K562 (cell line): ENCODE data around the gene ST7. TPM values are rescaled to one million over a fixed set of nuclear protein-coding genes. Genes with fewer than 3 reads are reported as not detected.

Experiments
- ATAC-seq: fragments of 200-7000 bp; cut with Tn5 transposase; 3 replicates; pipeline ENCODE4 v1.9.1; 2020; ENCODE audit warnings: moderate library complexity
- BruUV-seq: library from RNA; stranded (reverse); fragments of 400-500 nt; replicated peaks from 2 replicates; lab custom pipeline; 2021; lab: Mats Ljungman, UMichigan
- CTCF ChIA-PET: fragments of 300-600 bp; formaldehyde crosslinking; extraction: SDS; loops from one replicate; lab custom pipeline; 2021; ENCODE audit warnings: low intra/inter-chr PET ratio; lab: Yijun Ruan, JAX
- POLR2A ChIA-PET: fragments of 300-600, 350-650 bp; sonication (Branson Sonifier 250); formaldehyde crosslinking; extraction: SDS; loops from one replicate; lab custom pipeline; 2021; ENCODE audit warnings: antibody characterized with exemption, inconsistent platforms; lab: Yijun Ruan, JAX
- DNase-seq, 4 experiments: peaks; one replicate each; pipeline versions ENCODE4 v3.0.0 to v3.0.0-alpha.2; 2011 to 2018; ENCODE audit warnings: low spot score in 3 of 4, mixed read lengths in 3 of 4; ENCODE audit errors: extremely low read depth in 1 of 4
- FAIRE-seq: peaks from 2 replicates; lab custom pipeline; 2011; peaks lifted over from hg19 to GRCh38; lab: Jason Lieb, UNC
- H2AFZ ChIP-seq: 2 replicates; pipeline ENCODE4 v1.6.0; 2011; ENCODE audit warnings: low read depth, low read length, control low read depth, inconsistent platforms
- H3K27ac ChIP-seq: fragments of 200-600 bp; 3 replicates; pipeline ENCODE4 v1.8.0; 2011; ENCODE audit warnings: low read depth, mild to moderate bottlenecking, control low read depth, inconsistent platforms, low read length, moderate library complexity, mixed read lengths; ENCODE audit errors: extremely low read depth
- H3K27me3 ChIP-seq, 2 experiments: fragments of 300-600 bp in 1 of 2; 2 replicates in 1 of 2; 3 replicates in 1 of 2; pipeline versions ENCODE4 v1.6.0 to v1.8.0; 2011; ENCODE audit warnings: inconsistent platforms in 2 of 2, low read length in 2 of 2, mild to moderate bottlenecking in 1 of 2, mixed read lengths in 1 of 2, moderate library complexity in 1 of 2; ENCODE audit not compliant: control insufficient read depth in 2 of 2, insufficient read depth in 2 of 2
- H3K36me3 ChIP-seq: fragments of 300-600 bp; 3 replicates; pipeline ENCODE4 v1.8.0; 2011; ENCODE audit warnings: mild to moderate bottlenecking, low read length, inconsistent platforms; ENCODE audit not compliant: control insufficient read depth, insufficient read depth
- H3K4me1 ChIP-seq, 2 experiments: fragments of 200-600 bp in 1 of 2; replicated peaks in 1 of 2; 2 replicates in 1 of 2; 3 replicates in 1 of 2; pipeline versions ENCODE4 v1.5.1 to v1.8.0; 2011; ENCODE audit warnings: inconsistent platforms in 2 of 2, low read length in 2 of 2, mild to moderate bottlenecking in 1 of 2, mixed read lengths in 1 of 2, moderate library complexity in 1 of 2; ENCODE audit not compliant: control insufficient read depth in 2 of 2, insufficient read depth in 2 of 2
- H3K4me2 ChIP-seq: 2 replicates; pipeline ENCODE4 v1.6.1; 2011; ENCODE audit warnings: low read length, control low read depth, inconsistent platforms, mixed read lengths; ENCODE audit not compliant: insufficient read depth
- H3K4me3 ChIP-seq: fragments of 200-600 bp; sonication (generic), shearing (Covaris generic); 2 replicates; pipeline ENCODE4 v1.5.1; 2016; ENCODE audit warnings: control low read depth, inconsistent platforms
- H3K79me2 ChIP-seq: fragments of 200-600 bp; 3 replicates; pipeline ENCODE4 v1.8.0; 2011; ENCODE audit warnings: low read length, inconsistent platforms; ENCODE audit not compliant: control insufficient read depth, insufficient read depth
- H3K9ac ChIP-seq, 2 experiments: 2 replicates each; pipeline versions ENCODE4 v1.6.0 to v1.6.1; 2011; ENCODE audit warnings: low read depth in 2 of 2, low read length in 2 of 2, control low read depth in 1 of 2, inconsistent platforms in 1 of 2, mild to moderate bottlenecking in 1 of 2, mixed read lengths in 1 of 2; ENCODE audit not compliant: insufficient read depth in 1 of 2
- H3K9me1 ChIP-seq: one replicate; pipeline ENCODE4 v1.6.0; 2011; ENCODE audit warnings: inconsistent platforms, mild to moderate bottlenecking, low read length, moderate library complexity; ENCODE audit not compliant: control insufficient read depth, insufficient read depth
- H3K9me3 ChIP-seq: replicated peaks from 2 replicates; pipeline ENCODE4 v1.5.1; 2011; ENCODE audit warnings: low read depth, low read length, inconsistent platforms; ENCODE audit not compliant: control insufficient read depth, insufficient read depth
- H4K20me1 ChIP-seq: replicated peaks from 2 replicates; pipeline ENCODE4 v1.6.1; 2011; ENCODE audit warnings: low read length, inconsistent platforms, mixed read lengths; ENCODE audit not compliant: control insufficient read depth, insufficient read depth
- ILK ChIP-seq: fragments of 450-650 bp; IDR thresholded peaks from 2 replicates; pipeline ENCODE4 v1.6.1; 2016; ENCODE audit warnings: missing genetic modification characterization, low read depth, mild to moderate bottlenecking, missing compliant biosample characterization, moderate library complexity, borderline replicate concordance
- U2AF1 ChIP-seq: fragments of 200-400 bp; formaldehyde crosslinking; optimal IDR thresholded peaks from 2 replicates; pipeline ENCODE3; 2017; ENCODE audit warnings: mild to moderate bottlenecking, low read depth, low read length, moderate library complexity
- WGBS: fragments of 100-300 bp; shearing (Covaris generic); methylation state at CpG from one replicate; pipeline ENCODE4 v1.1.6; 2016; ENCODE audit warnings: low coverage, mixed read lengths; ENCODE audit not compliant: insufficient coverage; ENCODE audit errors: missing lambda C conversion rate; 5-methylcytosine and 5-hydroxymethylcytosine counted together
- in situ Hi-C: fragments of 300-500 bp; cut with MboI; formaldehyde crosslinking; loops from 4 replicates; pipeline ENCODE4 v1.15.0; 2018; ENCODE audit warnings: inconsistent platforms, mixed read lengths
- intact Hi-C: fragments of 100-400 bp; cut with micrococcal nuclease; formaldehyde crosslinking; loops from 2 replicates; pipeline ENCODE4 v1.14.2; 2022
- polyA plus RNA-seq, 8 experiments: library from polyadenylated mRNA; depleted of rRNA in 4 of 8; stranded (reverse) in 5 of 8; unstranded in 3 of 8; fragments of >200 nt; fragmentation: Nextera tagmentation in 2 of 8; fragmentation: Illumina TruSeq in 1 of 8; extraction: Ambion mirVana in 2 of 8; extraction: Trizol in 1 of 8; gene quantifications; 2 replicates each; pipeline versions ENCODE4 v1.2.1 to v1.2.3, GENCODE V29; 2011 to 2014; ENCODE audit warnings: inconsistent platforms in 1 of 8, missing spikeins in 1 of 8
- total RNA-seq, 7 experiments: library from RNA; depleted of rRNA in 6 of 7; stranded (reverse); fragments of >200 nt in 6 of 7; fragmentation: Illumina TruSeq in 2 of 7; extraction: Trizol in 2 of 7; gene quantifications; 2 replicates each; pipeline versions ENCODE4 v1.2.1 to v1.2.3, GENCODE V29; 2011 to 2021; ENCODE audit warnings: low replicate concordance in 1 of 7
- TF ChIP-seq, protein P1 (sequence below): fragments of 450-650 bp; IDR thresholded peaks from one replicate; pipeline ENCODE4 v1.6.1; 2018; ENCODE audit warnings: mild to moderate bottlenecking, moderate library complexity; ENCODE audit not compliant: partially characterized antibody

ST7 gene
- total and polyA plus RNA-seq, 9 of the 15 experiments (the other 6 are each of a cell fraction or from before 2014, with no cell fraction given): 23.9 to 56.3 (median 36.9) TPM

DNA sequence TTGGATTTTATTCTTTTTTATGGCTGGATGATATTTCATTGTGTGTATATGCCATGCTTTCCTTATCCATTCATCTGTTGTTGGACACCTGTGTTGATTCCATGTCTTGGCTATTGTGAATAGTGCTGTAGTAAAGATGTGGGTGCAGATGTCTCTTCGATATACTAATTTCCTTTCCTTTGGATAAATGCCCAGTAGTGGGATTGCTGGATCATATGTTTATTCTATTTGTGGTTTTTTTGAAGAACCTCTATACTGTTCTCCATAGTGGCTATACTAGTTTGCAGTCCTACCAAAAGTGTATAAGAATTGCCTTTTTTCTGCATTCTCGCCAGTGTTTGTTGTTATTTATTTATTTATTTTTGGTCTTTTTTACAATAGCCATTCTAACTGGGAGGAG, 209.8 kb downstream of the ST7 start:
- BruUV-seq: no TSS peak
- H3K9me3 ChIP-seq: no peaks in the 10 kb centered on the region
- intact Hi-C loops: no loop called here

DNA sequence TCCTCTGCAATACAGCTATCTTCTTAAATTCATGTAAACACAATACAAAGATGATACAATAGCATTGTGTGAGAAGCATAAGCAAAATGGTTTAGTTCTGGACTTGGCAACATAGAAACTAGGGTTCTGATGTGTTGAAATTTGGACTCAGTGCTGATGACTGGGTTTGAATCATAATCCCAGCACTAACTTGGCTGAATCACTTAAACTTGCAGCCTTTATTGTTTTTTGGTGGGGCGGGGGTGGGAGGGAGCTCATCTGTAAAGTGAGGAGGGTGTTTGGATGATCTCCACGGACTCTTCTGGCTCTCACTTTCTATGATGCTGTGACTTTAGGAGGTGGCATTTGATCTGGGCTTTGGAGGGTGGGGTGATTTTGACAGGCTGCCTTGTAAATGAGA, 211.3 kb downstream of the ST7 start:
- BruUV-seq: no TSS peak
- Histone ChIP-seq H3K4me1 (no peaks in the 10 kb centered on the region), H3K27ac (no peak overlapping the region), H3K36me3 (no peaks in the 10 kb centered on the region; the same call in 2 of the 3 replicates), H3K9me3 (no peaks in the 10 kb centered on the region), H3K27me3 (no peaks in the 10 kb centered on the region), H3K9ac (no peak overlapping the region)
- ATAC-seq: no peak
- no peak for FAIRE-seq
- POLR2A ChIA-PET: interaction anchor here (0.8 to 1.1 kb wide), 2 partner anchors 11 to 16 kb away, joined by 3 read pairs; no protein-coding TSS in a partner anchor
- no peak for TF ChIP-seq U2AF1
- TF ChIP-seq, all 486 proteins: peak for 0
- no peak overlapping the region for H3K4me3 ChIP-seq
- DNase-seq: no peak
- no peak overlapping the region for H3K4me2 ChIP-seq
- no peaks in the 10 kb centered on the region for H4K20me1 ChIP-seq
- H3K79me2 ChIP-seq: no peaks in the 10 kb centered on the region
- H2AFZ ChIP-seq: no peak overlapping the region
- in situ Hi-C loops (no loop called here), intact Hi-C loops (no loop called here)
- 86% methylated on average over 2 of the region's 2 CpGs for WGBS
- no peaks in the 10 kb centered on the region for H3K9me1 ChIP-seq
- CTCF ChIA-PET: no interaction called here

More for the DNA sequence above, 209.8 kb downstream of the ST7 start:
- Histone ChIP-seq H3K27ac (no peak overlapping the region), H3K4me3 (no peak overlapping the region), H3K9me1 (no peaks in the 10 kb centered on the region), H3K36me3 (peaks cover 5% of the 10 kb centered on the region; the same call in 1 of the 3 replicates), H3K27me3 (no peaks in the 10 kb centered on the region), H3K79me2 (no peaks in the 10 kb centered on the region), H3K9ac (no peak overlapping the region), H4K20me1 (no peaks in the 10 kb centered on the region), H3K4me1 (no peaks in the 10 kb centered on the region), H2AFZ (no peak overlapping the region), H3K4me2 (no peak overlapping the region)
- no peak for FAIRE-seq
- in situ Hi-C loops: no loop called here
- ChIA-PET CTCF (no interaction called here), POLR2A (no interaction called here)
- 91% methylated on average over 2 of the region's 2 CpGs for WGBS
- no peak for TF ChIP-seq ILK
- TF ChIP-seq, protein P1, sequence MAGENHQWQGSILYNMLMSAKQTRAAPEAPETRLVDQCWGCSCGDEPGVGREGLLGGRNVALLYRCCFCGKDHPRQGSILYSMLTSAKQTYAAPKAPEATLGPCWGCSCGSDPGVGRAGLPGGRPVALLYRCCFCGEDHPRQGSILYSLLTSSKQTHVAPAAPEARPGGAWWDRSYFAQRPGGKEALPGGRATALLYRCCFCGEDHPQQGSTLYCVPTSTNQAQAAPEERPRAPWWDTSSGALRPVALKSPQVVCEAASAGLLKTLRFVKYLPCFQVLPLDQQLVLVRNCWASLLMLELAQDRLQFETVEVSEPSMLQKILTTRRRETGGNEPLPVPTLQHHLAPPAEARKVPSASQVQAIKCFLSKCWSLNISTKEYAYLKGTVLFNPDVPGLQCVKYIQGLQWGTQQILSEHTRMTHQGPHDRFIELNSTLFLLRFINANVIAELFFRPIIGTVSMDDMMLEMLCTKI: no peak
- no peak for DNase-seq
- no peak for ATAC-seq
